Measurements from ENCODE around the gene MED19. TPM values are rescaled to one million over a fixed set of nuclear protein-coding genes. Genes with fewer than 3 reads are reported as not detected.

The MED19 gene
- total RNA-seq, 1 experiment from 2014 or later: 17.6 TPM

DNA sequence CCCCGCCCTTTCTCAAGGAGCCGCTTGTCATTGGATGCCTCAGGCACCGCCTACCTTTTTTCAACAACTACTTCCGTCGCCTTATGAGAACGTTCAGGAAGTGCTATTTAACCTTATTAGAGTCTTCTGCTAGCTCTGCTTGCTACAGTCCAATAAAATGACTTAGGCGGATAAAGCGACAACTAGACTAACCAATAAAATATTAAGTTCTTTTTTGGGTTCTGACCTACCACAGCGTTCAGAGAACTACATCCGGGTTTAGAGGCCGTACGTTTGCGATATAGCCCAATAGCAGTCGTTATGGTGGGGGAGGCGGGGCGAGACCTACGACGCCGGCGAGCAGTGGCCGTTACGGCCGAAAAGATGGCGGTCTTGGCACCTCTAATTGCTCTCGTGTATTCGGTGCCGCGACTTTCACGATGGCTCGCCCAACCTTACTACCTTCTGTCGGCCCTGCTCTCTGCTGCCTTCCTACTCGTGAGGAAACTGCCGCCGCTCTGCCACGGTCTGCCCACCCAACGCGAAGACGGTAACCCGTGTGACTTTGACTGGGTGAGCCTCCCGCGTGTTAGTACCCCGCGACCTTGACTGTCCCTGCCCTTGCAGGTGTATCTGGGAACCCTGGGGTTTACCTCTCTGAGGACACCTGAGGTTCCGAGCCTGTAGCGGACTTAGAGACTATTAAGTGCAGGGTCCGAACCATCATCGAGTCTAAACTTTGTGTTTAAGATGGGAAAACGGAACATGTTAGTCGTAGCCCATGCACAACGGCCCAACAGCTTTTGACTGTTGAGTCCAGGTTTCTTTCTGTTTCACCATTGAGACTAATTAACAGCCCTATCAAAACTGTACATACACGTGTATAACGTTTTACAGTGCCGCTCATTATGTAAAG, 488 bp upstream of the MED19 start, which contains the start of gene TMX2:
Gene TMX2, plus strand, starts transcription at position 338 of the 895 bp plus-strand sequence. Its CDS starts 26 bp downstream, at position 364.
- Mint-ChIP-seq H3K27me3 (ENCODE audit: low read depth) (no peaks in the 10 kb centered on the region), H3K36me3 (ENCODE audit: insufficient read depth in 1 of 3, low read depth in 3 of 3) (peaks cover 15 to 18% (median 16%) of the 10 kb centered on the region in 3 experiments), H3K4me3 (peak within 1 kb of the TSS; percentile 100), H3K9me3 (peaks cover 4 to 5% of the 10 kb centered on the region in 2 experiments; a peak in 4 of 5 replicates), H3K27ac (peak within 1 kb of the TSS; percentile 99 to 100 (median 100)), H3K4me1 (peaks cover 13 to 22% of the 10 kb centered on the region in 2 experiments)
- no peak within 1 kb of the TSS for H2BK120ac ChIP-seq (ENCODE audit: low read depth, low read length, poor library complexity, severe bottlenecking)
- no peaks in the 10 kb centered on the region for H3K79me1 ChIP-seq (ENCODE audit: insufficient read depth, low read depth, low read length, poor library complexity, severe bottlenecking)
- H3K9me3 ChIP-seq (ENCODE audit: control insufficient read depth, low read depth, low read length): no peaks in the 10 kb centered on the region
- no peaks in the 10 kb centered on the region for H3K27me3 ChIP-seq (ENCODE audit: insufficient read depth, low read length)
- peak within 1 kb of the TSS; percentile 13 for H3K27ac ChIP-seq (ENCODE audit: insufficient read length, low read depth, low read length)
- H2BK12ac ChIP-seq (ENCODE audit: insufficient read length, low read depth, low read length): no peak within 1 kb of the TSS
- H3K4ac ChIP-seq (ENCODE audit: low read depth, low read length): no peak within 1 kb of the TSS
- H3T11ph ChIP-seq (ENCODE audit: low read length): no peak within 1 kb of the TSS
- peak; percentile 96 for DNase-seq
- peak within 1 kb of the TSS; percentile 96 for H3K9ac ChIP-seq (ENCODE audit: extremely low read depth, insufficient read length, low read length)
- H2AK5ac ChIP-seq (ENCODE audit: insufficient read length, low read length): no peak within 1 kb of the TSS
- TF ChIP-seq, protein P1, sequence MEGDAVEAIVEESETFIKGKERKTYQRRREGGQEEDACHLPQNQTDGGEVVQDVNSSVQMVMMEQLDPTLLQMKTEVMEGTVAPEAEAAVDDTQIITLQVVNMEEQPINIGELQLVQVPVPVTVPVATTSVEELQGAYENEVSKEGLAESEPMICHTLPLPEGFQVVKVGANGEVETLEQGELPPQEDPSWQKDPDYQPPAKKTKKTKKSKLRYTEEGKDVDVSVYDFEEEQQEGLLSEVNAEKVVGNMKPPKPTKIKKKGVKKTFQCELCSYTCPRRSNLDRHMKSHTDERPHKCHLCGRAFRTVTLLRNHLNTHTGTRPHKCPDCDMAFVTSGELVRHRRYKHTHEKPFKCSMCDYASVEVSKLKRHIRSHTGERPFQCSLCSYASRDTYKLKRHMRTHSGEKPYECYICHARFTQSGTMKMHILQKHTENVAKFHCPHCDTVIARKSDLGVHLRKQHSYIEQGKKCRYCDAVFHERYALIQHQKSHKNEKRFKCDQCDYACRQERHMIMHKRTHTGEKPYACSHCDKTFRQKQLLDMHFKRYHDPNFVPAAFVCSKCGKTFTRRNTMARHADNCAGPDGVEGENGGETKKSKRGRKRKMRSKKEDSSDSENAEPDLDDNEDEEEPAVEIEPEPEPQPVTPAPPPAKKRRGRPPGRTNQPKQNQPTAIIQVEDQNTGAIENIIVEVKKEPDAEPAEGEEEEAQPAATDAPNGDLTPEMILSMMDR (conservative IDR thresholded peaks at IDR 0.05): no peak
- peak within 1 kb of the TSS; percentile 94 for H3K14ac ChIP-seq (ENCODE audit: insufficient read depth, low read length)
- peak within 1 kb of the TSS; percentile 17 for H4K5ac ChIP-seq (ENCODE audit: insufficient read length, low read depth, low read length)
- no CpG with 5 or more reads among the region's 53 CpGs for WGBS (ENCODE audit: extremely low coverage, insufficient read length, low lambda C conversion rate)
- H4K91ac ChIP-seq (ENCODE audit: insufficient read length, low read depth, low read length): no peak within 1 kb of the TSS
- H3K4me1 ChIP-seq (ENCODE audit: insufficient read depth, low read length): no peaks in the 10 kb centered on the region
- no peak within 1 kb of the TSS for H2AFZ ChIP-seq (ENCODE audit: low read length)
- H2BK20ac ChIP-seq (ENCODE audit: low read depth, low read length, poor library complexity, severe bottlenecking): no peak within 1 kb of the TSS
- H3K23me2 ChIP-seq (ENCODE audit: insufficient read length, low read depth, low read length, poor library complexity, severe bottlenecking): no peaks in the 10 kb centered on the region
- H3K4me2 ChIP-seq (ENCODE audit: insufficient read depth, insufficient read length, low read length): peak within 1 kb of the TSS; percentile 74
- H4K20me1 ChIP-seq (ENCODE audit: control insufficient read depth, insufficient read depth, insufficient read length): no peaks in the 10 kb centered on the region
- H2BK15ac ChIP-seq (ENCODE audit: low read depth, low read length): no peak within 1 kb of the TSS
- H3K18ac ChIP-seq (ENCODE audit: insufficient read length, low read depth, low read length): peak within 1 kb of the TSS; percentile 87
- H3K56ac ChIP-seq (ENCODE audit: insufficient read length, low read depth, low read length): no peak within 1 kb of the TSS
- H4K8ac ChIP-seq (replicated peaks; ENCODE audit: insufficient read length, low read depth, low read length): no peak within 1 kb of the TSS
- no peak within 1 kb of the TSS for H3K23ac ChIP-seq (ENCODE audit: insufficient read length, low read depth, low read length)
- peaks cover 21% of the 10 kb centered on the region; the same call in 1 of the 2 replicates for H3K79me2 ChIP-seq (ENCODE audit: insufficient read depth, low read length)
- peak within 1 kb of the TSS; percentile 15 for H2BK5ac ChIP-seq (ENCODE audit: insufficient read length, low read length)
